CD14-positive monocyte (primary cell): ENCODE data around the gene TTC4. TPM values are rescaled to one million over a fixed set of nuclear protein-coding genes. Genes with fewer than 3 reads are reported as not detected.
A peak's percentile ranks its signal among the peaks of the same experiment; 100 is the strongest.

Experiments used
- DNase-seq, 3 donors: peaks; one replicate each; pipeline ENCODE4 v3.0.0-alpha.2; 2011 to 2022
- H2AFZ ChIP-seq: 2 replicates; pipeline ENCODE4 v1.6.0; 2012; ENCODE audit warnings: mild to moderate bottlenecking, low read depth, low read length, inconsistent platforms; ENCODE audit not compliant: insufficient read depth, poor library complexity, severe bottlenecking
- H3K27ac ChIP-seq, 2 donors: 1 replicate in 1 of 2; 2 replicates in 1 of 2; pipeline ENCODE4 v1.5.1; 2012 to 2013; ENCODE audit warnings: low read length in 2 of 2, control low read depth in 1 of 2, inconsistent platforms in 1 of 2, low read depth in 1 of 2, mild to moderate bottlenecking in 1 of 2
- H3K27me3 ChIP-seq, 2 donors: one replicate each; pipeline versions ENCODE4 v1.6.0 to v1.6.1; 2011 to 2013; ENCODE audit warnings: low read length in 2 of 2; ENCODE audit not compliant: control insufficient read depth in 2 of 2, insufficient read depth in 2 of 2
- H3K36me3 ChIP-seq, 2 donors: replicated peaks in 1 of 2; 1 replicate in 1 of 2; 2 replicates in 1 of 2; pipeline versions ENCODE4 v1.5.1 to v1.6.1; 2012 to 2013; ENCODE audit warnings: low read length in 2 of 2, control low read depth in 1 of 2, inconsistent platforms in 1 of 2, mild to moderate bottlenecking in 1 of 2; ENCODE audit not compliant: insufficient read depth in 2 of 2, control insufficient read depth in 1 of 2
- H3K4me1 ChIP-seq, 2 donors: 1 replicate in 1 of 2; 2 replicates in 1 of 2; pipeline versions ENCODE4 v1.5.1 to v1.6.1; 2012 to 2013; ENCODE audit warnings: low read length in 2 of 2, control low read depth in 1 of 2, inconsistent platforms in 1 of 2, mild to moderate bottlenecking in 1 of 2, moderate library complexity in 1 of 2; ENCODE audit not compliant: insufficient read depth in 2 of 2, control insufficient read depth in 1 of 2
- H3K4me2 ChIP-seq: replicated peaks from 2 replicates; pipeline ENCODE3; 2012; ENCODE audit warnings: low read length, moderate library complexity, mild to moderate bottlenecking; ENCODE audit not compliant: poor library complexity, severe bottlenecking; ENCODE audit errors: extremely low read depth
- H3K4me3 ChIP-seq, 3 experiments: fragments of 200-600 bp in 1 of 3; sonication (generic) in 1 of 3; replicated peaks in 1 of 3; 1 replicate in 2 of 3; 2 replicates in 1 of 3; pipeline ENCODE4 v1.5.1; 2011 to 2013; ENCODE audit warnings: low read length in 3 of 3, mild to moderate bottlenecking in 3 of 3, control low read depth in 2 of 3, low read depth in 2 of 3, inconsistent platforms in 1 of 3, moderate library complexity in 1 of 3
- H3K79me2 ChIP-seq: 2 replicates; pipeline ENCODE4 v1.6.0; 2012; ENCODE audit warnings: mild to moderate bottlenecking, control low read depth, inconsistent platforms, low read length, moderate library complexity; ENCODE audit not compliant: insufficient read depth
- H3K9ac ChIP-seq: 2 replicates; pipeline ENCODE4 v1.6.0; 2017; ENCODE audit warnings: low read length, mild to moderate bottlenecking; ENCODE audit not compliant: insufficient read depth, poor library complexity, severe bottlenecking
- H3K9me3 ChIP-seq, 2 donors: replicated peaks in 1 of 2; 1 replicate in 1 of 2; 2 replicates in 1 of 2; pipeline versions ENCODE4 v1.5.1 to v1.6.1; 2012 to 2013; ENCODE audit warnings: low read length in 2 of 2, control low read depth in 1 of 2; ENCODE audit not compliant: control insufficient read depth in 1 of 2, insufficient read depth in 1 of 2
- H4K20me1 ChIP-seq: 2 replicates; pipeline ENCODE4 v1.6.0; 2012; ENCODE audit warnings: mild to moderate bottlenecking, low read length, control low read depth, moderate library complexity; ENCODE audit not compliant: insufficient read depth
- H3K27ac Mint-ChIP-seq, 7 donors: one replicate each; pipeline ENCODE4 v1.8.0; 2020; ENCODE audit warnings: mild to moderate bottlenecking in 7 of 7, mixed read lengths in 7 of 7, moderate library complexity in 6 of 7, inconsistent platforms in 2 of 7
- H3K27me3 Mint-ChIP-seq, 3 donors: one replicate each; pipeline ENCODE4 v1.8.0; 2021 to 2022; ENCODE audit warnings: low read depth in 3 of 3, mild to moderate bottlenecking in 3 of 3, mixed read lengths in 3 of 3, moderate library complexity in 3 of 3, inconsistent platforms in 1 of 3
- H3K36me3 Mint-ChIP-seq, 2 donors: one replicate each; pipeline ENCODE4 v1.8.0; 2020; ENCODE audit warnings: mixed read lengths in 2 of 2, inconsistent platforms in 1 of 2, mild to moderate bottlenecking in 1 of 2
- H3K4me1 Mint-ChIP-seq: one replicate; pipeline ENCODE4 v1.8.0; 2020; ENCODE audit warnings: mild to moderate bottlenecking, mixed read lengths
- H3K4me3 Mint-ChIP-seq, 2 donors: one replicate each; pipeline ENCODE4 v1.8.0; 2020; ENCODE audit warnings: mild to moderate bottlenecking in 2 of 2, mixed read lengths in 2 of 2, moderate library complexity in 1 of 2
- H3K9me3 Mint-ChIP-seq, 7 donors: one replicate each; pipeline ENCODE4 v1.8.0; 2020 to 2022; ENCODE audit warnings: mixed read lengths in 7 of 7, mild to moderate bottlenecking in 6 of 7, moderate library complexity in 6 of 7, inconsistent platforms in 2 of 7
- WGBS: methylation state at CpG from one replicate; pipeline ENCODE4 v1.1.5; 2013; ENCODE audit warnings: missing lambda C conversion rate; ENCODE audit not compliant: insufficient coverage; 5-methylcytosine and 5-hydroxymethylcytosine counted together
- intact Hi-C, 2 donors: fragments of 100-400 bp; cut with micrococcal nuclease; formaldehyde crosslinking; loops; one replicate each; pipeline versions ENCODE4 v1.15.0 to v1.15.1; 2023
- polyA plus RNA-seq, 3 donors: library from polyadenylated mRNA; depleted of rRNA in 1 of 3; unstranded in 2 of 3; stranded (reverse) in 1 of 3; fragments of 300-500 nt in 2 of 3; fragments of >200 nt in 1 of 3; fragmentation: Illumina TruSeq in 2 of 3; gene quantifications; 1 replicate in 2 of 3; 2 replicates in 1 of 3; pipeline ENCODE4 v1.2.3, GENCODE V29; 2012 to 2021
- TF ChIP-seq, protein P1 (sequence below): fragments of 200-600 bp; IDR thresholded peaks from one replicate; pipeline ENCODE4 v1.8.0; 2022; ENCODE audit warnings: antibody characterized with exemption, mild to moderate bottlenecking

TTC4 gene
- polyA plus RNA-seq, 3 donors: 9.2 to 13.3 (median 12.4) TPM

GRCh38 chr1:54788459-54788858, 72.8 kb downstream of the TTC4 start:
- intact Hi-C loops: no loop called here
- peaks cover 0 to 4% of the 10 kb centered on the region in 2 donors for H3K9me3 ChIP-seq
- Mint-ChIP-seq H3K9me3 (peaks cover 0 to 10% (median 7%) of the 10 kb centered on the region in 7 donors), H3K27me3 (no peaks in the 10 kb centered on the region), H3K4me3 (no peak overlapping the region), H3K27ac (peak overlapping the region in 1 of 7 donors; percentile 40), H3K36me3 (no peaks in the 10 kb centered on the region), H3K4me1 (peaks cover 7% of the 10 kb centered on the region)
- H3K27me3 ChIP-seq: no peaks in the 10 kb centered on the region
- no peak overlapping the region for H3K9ac ChIP-seq
- no peak overlapping the region for H3K4me3 ChIP-seq
- H3K36me3 ChIP-seq: no peaks in the 10 kb centered on the region
- no peak overlapping the region for H3K4me2 ChIP-seq
- no peak overlapping the region for H3K27ac ChIP-seq
- no peak for DNase-seq
- 75% methylated on average over 2 of the region's 5 CpGs for WGBS
- H3K4me1 ChIP-seq: no peaks in the 10 kb centered on the region
- TF ChIP-seq, protein P1, sequence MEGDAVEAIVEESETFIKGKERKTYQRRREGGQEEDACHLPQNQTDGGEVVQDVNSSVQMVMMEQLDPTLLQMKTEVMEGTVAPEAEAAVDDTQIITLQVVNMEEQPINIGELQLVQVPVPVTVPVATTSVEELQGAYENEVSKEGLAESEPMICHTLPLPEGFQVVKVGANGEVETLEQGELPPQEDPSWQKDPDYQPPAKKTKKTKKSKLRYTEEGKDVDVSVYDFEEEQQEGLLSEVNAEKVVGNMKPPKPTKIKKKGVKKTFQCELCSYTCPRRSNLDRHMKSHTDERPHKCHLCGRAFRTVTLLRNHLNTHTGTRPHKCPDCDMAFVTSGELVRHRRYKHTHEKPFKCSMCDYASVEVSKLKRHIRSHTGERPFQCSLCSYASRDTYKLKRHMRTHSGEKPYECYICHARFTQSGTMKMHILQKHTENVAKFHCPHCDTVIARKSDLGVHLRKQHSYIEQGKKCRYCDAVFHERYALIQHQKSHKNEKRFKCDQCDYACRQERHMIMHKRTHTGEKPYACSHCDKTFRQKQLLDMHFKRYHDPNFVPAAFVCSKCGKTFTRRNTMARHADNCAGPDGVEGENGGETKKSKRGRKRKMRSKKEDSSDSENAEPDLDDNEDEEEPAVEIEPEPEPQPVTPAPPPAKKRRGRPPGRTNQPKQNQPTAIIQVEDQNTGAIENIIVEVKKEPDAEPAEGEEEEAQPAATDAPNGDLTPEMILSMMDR: no peak
- no peak overlapping the region for H2AFZ ChIP-seq
- no peaks in the 10 kb centered on the region for H4K20me1 ChIP-seq
- no peaks in the 10 kb centered on the region for H3K79me2 ChIP-seq

- H2AFZ ChIP-seq: no peak overlapping the region
- intact Hi-C loops: no loop called here
- WGBS: 99% methylated on average over 11 of the region's 13 CpGs
- no peaks in the 10 kb centered on the region for H3K36me3 ChIP-seq
- no peak overlapping the region for H3K9ac ChIP-seq
- H4K20me1 ChIP-seq: no peaks in the 10 kb centered on the region
- peak in 2 of 3 donors; percentile 15 to 26 for DNase-seq
- H3K27ac ChIP-seq: no peak overlapping the region
- Mint-ChIP-seq H3K36me3 (no peaks in the 10 kb centered on the region), H3K27me3 (no peaks in the 10 kb centered on the region), H3K27ac (no peak overlapping the region), H3K4me3 (no peak overlapping the region), H3K9me3 (peaks cover 0 to 10% (median 7%) of the 10 kb centered on the region in 7 donors), H3K4me1 (peaks cover 7% of the 10 kb centered on the region)
- no peaks in the 10 kb centered on the region for H3K79me2 ChIP-seq
- TF ChIP-seq, protein P1: peak; percentile 66
- H3K4me3 ChIP-seq: no peak overlapping the region
- H3K27me3 ChIP-seq: no peaks in the 10 kb centered on the region
- H3K4me2 ChIP-seq: no peak overlapping the region
- H3K9me3 ChIP-seq: peaks cover 0 to 4% of the 10 kb centered on the region in 2 donors
- no peaks in the 10 kb centered on the region for H3K4me1 ChIP-seq
Measured at GRCh38 chr1:54791880-54792522, 76.3 kb downstream of the TTC4 start.

Other genes with a start within 250 kb of the TTC4 start
- gene ACOT11, start 167.6 kb upstream of the TTC4 start, polyA plus RNA-seq: 1 to 10 TPM in 1 of 3 donors, under 1 TPM in 2; 0.18 to 2.1 (median 0.79) TPM
- gene FAM151A, start 92.3 kb upstream of the TTC4 start, polyA plus RNA-seq: not detected
- 1 to 10 TPM in 1 of 3 donors, not detected in 2; 1.1 TPM for gene MROH7, start 74.1 kb upstream of the TTC4 start, polyA plus RNA-seq
- gene PARS2, start 48.7 kb downstream of the TTC4 start, polyA plus RNA-seq: 1 to 10 TPM in 1 of 3 donors, under 1 TPM in 2; 0.73 to 1.2 (median 0.92) TPM
- under 1 TPM in 1 of 3 donors, not detected in 2; 0.04 TPM for gene TTC22, start 85.5 kb downstream of the TTC4 start, polyA plus RNA-seq
- gene DHCR24, start 171.3 kb downstream of the TTC4 start, polyA plus RNA-seq: 1 to 10 TPM in 2 of 3 donors, under 1 TPM in 1; 0.48 to 3.5 (median 3.0) TPM